ENCODE measurements around the gene RHBDF2. TPM values are rescaled to one million over a fixed set of nuclear protein-coding genes. Genes with fewer than 3 reads are reported as not detected.
A peak's percentile ranks its signal among the peaks of the same experiment; 100 is the strongest.

Gene RHBDF2
- total and polyA plus RNA-seq, 12 donors: 6.5 to 33.1 (median 9.8) TPM

DNA sequence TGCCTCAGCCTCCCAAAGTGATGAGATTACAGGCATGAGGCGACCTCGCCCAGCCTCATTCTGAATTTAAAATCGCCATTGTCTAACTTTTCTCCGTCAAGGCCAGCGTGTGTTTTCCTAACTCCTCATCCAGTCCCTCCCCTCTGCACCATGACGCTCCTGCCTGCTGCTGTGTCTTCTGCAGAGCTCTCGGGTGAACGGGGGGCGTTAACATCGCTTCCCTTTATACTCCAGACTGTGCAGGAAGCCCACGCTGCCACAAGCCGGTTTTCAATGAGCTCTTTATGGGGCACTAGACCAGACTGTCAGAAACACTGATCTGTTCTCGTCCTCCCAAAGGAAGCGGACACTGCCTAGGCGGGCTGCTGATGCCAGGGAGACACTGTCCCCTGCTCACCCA lies 20.6 kb downstream of the RHBDF2 start:
- intact Hi-C loops (cut with DNase I): no loop called here
- Histone ChIP-seq H3K27ac (peak overlapping the region in 4 of 10 donors; percentile 8 to 71 (median 29)), H3K27me3 (no peaks in the 10 kb centered on the region), H3K9me3 (no peaks in the 10 kb centered on the region), H3K36me3 (peaks cover 0 to 46% (median 0%) of the 10 kb centered on the region in 9 donors), H3K4me3 (no peak overlapping the region), H3K4me1 (peaks cover 0 to 39% (median 5%) of the 10 kb centered on the region in 9 donors)
- WGBS, 2 donors: 65% methylated on average over 15 of the region's 15 CpGs
- DNase-seq (no peak), ATAC-seq (peak in 3 of 8 donors; percentile 10 to 22 (median 11))
- TF ChIP-seq, protein P1, sequence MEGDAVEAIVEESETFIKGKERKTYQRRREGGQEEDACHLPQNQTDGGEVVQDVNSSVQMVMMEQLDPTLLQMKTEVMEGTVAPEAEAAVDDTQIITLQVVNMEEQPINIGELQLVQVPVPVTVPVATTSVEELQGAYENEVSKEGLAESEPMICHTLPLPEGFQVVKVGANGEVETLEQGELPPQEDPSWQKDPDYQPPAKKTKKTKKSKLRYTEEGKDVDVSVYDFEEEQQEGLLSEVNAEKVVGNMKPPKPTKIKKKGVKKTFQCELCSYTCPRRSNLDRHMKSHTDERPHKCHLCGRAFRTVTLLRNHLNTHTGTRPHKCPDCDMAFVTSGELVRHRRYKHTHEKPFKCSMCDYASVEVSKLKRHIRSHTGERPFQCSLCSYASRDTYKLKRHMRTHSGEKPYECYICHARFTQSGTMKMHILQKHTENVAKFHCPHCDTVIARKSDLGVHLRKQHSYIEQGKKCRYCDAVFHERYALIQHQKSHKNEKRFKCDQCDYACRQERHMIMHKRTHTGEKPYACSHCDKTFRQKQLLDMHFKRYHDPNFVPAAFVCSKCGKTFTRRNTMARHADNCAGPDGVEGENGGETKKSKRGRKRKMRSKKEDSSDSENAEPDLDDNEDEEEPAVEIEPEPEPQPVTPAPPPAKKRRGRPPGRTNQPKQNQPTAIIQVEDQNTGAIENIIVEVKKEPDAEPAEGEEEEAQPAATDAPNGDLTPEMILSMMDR (IDR thresholded peaks at IDR 0.05): no peak

DNA sequence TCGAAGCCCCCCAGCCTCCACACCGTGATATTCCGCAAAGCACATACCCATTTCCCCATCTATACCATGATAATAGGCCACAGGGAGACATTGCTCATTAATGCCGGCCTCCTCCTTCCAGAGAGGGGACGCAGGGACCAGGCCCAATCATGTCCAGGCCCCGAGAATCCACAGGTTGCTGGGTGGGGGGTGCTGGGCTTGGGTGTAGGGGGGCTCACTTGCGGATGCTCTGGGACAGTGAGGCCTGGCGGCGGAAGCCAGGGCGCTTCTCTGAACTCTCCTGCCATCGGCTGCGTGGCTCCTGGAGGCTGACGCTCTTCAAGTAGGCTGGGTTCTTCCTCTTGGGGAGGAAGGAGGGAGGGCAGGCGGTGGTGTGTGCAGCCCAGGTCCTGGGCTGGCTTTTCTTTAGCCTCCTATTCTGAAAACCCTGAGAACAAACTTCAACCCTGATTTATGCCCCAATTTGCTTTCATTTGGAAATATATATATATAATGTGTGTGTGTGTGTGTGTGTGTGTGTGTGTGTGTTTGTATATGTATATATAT lies 21.6 kb downstream of the RHBDF2 start:
- intact Hi-C loops (cut with DNase I): loop anchor here in 1 of 10 donors (5.0 kb wide), 1 partner anchor 1388 kb away; no protein-coding TSS in a partner anchor
- WGBS, 2 donors: 88 to 92% methylated on average over 14 of the region's 14 CpGs
- no peaks in the 10 kb centered on the region for H3K27me3 ChIP-seq
- TF ChIP-seq, protein P1 (IDR thresholded peaks at IDR 0.05): no peak
- no peaks in the 10 kb centered on the region for H3K9me3 ChIP-seq
- H3K36me3 ChIP-seq: peaks cover 0 to 57% (median 0%) of the 10 kb centered on the region in 9 donors
- peaks cover 0 to 30% (median 0%) of the 10 kb centered on the region in 9 donors for H3K4me1 ChIP-seq
- no peak overlapping the region for H3K4me3 ChIP-seq
- DNase-seq (no peak), ATAC-seq (no peak)
- H3K27ac ChIP-seq: no peak overlapping the region

DNA sequence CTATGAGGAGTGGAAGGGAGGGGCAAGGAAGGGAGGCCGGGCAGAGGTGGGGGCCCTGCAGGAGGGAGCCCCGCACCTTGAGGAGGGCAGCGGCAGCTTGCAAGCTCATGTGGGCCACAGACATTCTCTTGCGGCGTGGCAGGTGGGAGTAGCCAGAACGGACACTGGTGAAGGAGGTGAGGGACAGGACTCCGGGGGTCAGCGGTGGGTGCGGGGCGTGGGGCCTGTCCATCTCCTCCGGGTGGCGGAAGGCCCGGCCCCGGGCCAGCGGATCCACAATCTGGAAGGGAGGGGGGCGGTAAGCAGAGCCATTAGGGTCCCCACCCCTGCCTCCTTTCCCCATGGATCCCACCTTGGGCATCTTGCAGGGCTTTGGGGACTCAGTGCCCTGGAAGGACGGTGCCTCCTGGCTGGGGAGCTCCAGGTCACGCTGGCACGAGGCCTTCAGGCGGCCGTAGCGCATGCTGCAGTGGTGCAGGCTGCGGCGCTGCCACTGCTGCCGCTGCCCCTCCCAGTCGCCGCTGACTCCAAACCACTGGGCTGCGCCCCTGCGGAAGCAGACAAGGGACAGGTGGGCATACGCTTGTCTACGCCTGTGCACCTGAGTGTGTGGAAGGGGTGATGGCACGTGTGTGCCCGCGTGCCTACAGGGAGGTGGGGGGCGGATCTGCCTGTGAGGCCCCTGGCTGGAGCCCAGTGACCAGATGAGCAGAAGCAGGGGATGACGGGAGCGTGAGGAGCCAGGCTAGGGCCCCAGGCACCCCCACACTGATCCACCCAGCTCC lies 22.3 kb downstream of the RHBDF2 start:
- ATAC-seq (no peak), DNase-seq (no peak)
- no peak overlapping the region for H3K27ac ChIP-seq
- no peaks in the 10 kb centered on the region for H3K9me3 ChIP-seq
- no peaks in the 10 kb centered on the region for H3K27me3 ChIP-seq
- intact Hi-C loops (cut with DNase I): loop anchor here in 1 of 10 donors (5.0 kb wide), 1 partner anchor 1388 kb away; no protein-coding TSS in a partner anchor
- TF ChIP-seq, protein P1 (IDR thresholded peaks at IDR 0.05): no peak
- no peak overlapping the region for H3K4me3 ChIP-seq
- 92% methylated on average over 35 to 37 of the region's 37 CpGs for WGBS, 2 donors
- peaks cover 0 to 63% (median 0%) of the 10 kb centered on the region in 9 donors for H3K36me3 ChIP-seq
- peaks cover 0 to 23% (median 0%) of the 10 kb centered on the region in 9 donors for H3K4me1 ChIP-seq

DNA sequence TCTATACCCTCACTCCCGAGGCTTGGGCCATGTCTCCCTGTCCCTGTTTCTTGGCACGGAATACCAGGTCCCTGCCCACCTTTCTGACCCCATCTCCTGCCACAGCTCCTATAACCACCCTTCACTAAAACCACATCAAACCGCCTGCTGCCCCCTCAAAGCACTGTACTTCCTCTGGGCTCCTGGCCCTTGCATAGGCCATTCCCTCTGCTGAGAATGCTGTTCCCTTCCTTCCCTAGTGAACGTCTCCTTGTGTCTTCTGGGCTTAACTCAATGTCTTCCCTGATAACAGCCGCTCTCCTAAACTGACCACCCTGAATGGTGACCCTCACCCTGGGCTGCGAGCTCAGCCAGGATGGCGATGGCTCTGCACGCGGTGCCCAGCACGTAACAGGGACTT lies 23.1 kb downstream of the RHBDF2 start:
- TF ChIP-seq, protein P1 (IDR thresholded peaks at IDR 0.05): no peak
- 93 to 96% methylated on average over 10 of the region's 10 CpGs for WGBS, 2 donors
- peaks cover 0 to 72% (median 0%) of the 10 kb centered on the region in 9 donors for H3K36me3 ChIP-seq
- H3K4me3 ChIP-seq: no peak overlapping the region
- no peak for ATAC-seq
- no peak overlapping the region for H3K27ac ChIP-seq
- DNase-seq: no peak
- H3K9me3 ChIP-seq: no peaks in the 10 kb centered on the region
- H3K4me1 ChIP-seq: peaks cover 0 to 17% (median 0%) of the 10 kb centered on the region in 9 donors
- no peaks in the 10 kb centered on the region for H3K27me3 ChIP-seq
- intact Hi-C loops (cut with DNase I): loop anchor here in 1 of 10 donors (5.0 kb wide), 1 partner anchor 1389 kb away; no protein-coding TSS in a partner anchor
